Neural cell (in vitro differentiated cells): ENCODE data around the gene GIMD1. TPM values are rescaled to one million over a fixed set of nuclear protein-coding genes. Genes with fewer than 3 reads are reported as not detected.

Experiments
- H2AFZ ChIP-seq: fragments of 200-600, 300-800 bp; sonication (generic), shearing (Covaris generic); 2 replicates; pipeline ENCODE4 v1.6.0; 2014; ENCODE audit warnings: low read depth, mild to moderate bottlenecking, antibody characterized with exemption, low read length, moderate library complexity
- H3F3A ChIP-seq: fragments of 200-600 bp; shearing (Covaris generic); 2 replicates; pipeline ENCODE4 v1.6.1; 2016; ENCODE audit warnings: mild to moderate bottlenecking, moderate library complexity, mixed read lengths, antibody characterized with exemption, low read length; ENCODE audit not compliant: insufficient read depth, poor library complexity, severe bottlenecking
- H3K27ac ChIP-seq: fragments of 200-600, 300-800 bp; sonication (generic), shearing (Covaris generic); 2 replicates; pipeline ENCODE4 v1.5.1; 2014; ENCODE audit warnings: mild to moderate bottlenecking, low read length, moderate library complexity
- H3K27me3 ChIP-seq: fragments of 300-800, 200-600 bp; sonication (generic), shearing (Covaris generic); 2 replicates; pipeline ENCODE4 v1.6.0; 2014; ENCODE audit warnings: mild to moderate bottlenecking, low read depth, low read length, moderate library complexity; ENCODE audit not compliant: insufficient read depth
- H3K36me3 ChIP-seq: fragments of 300-800, 200-600 bp; sonication (generic), shearing (Covaris generic); 2 replicates; pipeline ENCODE4 v1.5.1; 2014; ENCODE audit warnings: mild to moderate bottlenecking, antibody characterized with exemption, low read length, moderate library complexity; ENCODE audit not compliant: insufficient read depth
- H3K4me2 ChIP-seq: fragments of 300-800, 200-600 bp; sonication (generic), shearing (Covaris generic); 2 replicates; pipeline ENCODE4 v1.6.0; 2014; ENCODE audit warnings: mild to moderate bottlenecking, low read length
- H3K4me3 ChIP-seq: fragments of 300-800, 200-600 bp; sonication (generic), shearing (Covaris generic); 2 replicates; pipeline ENCODE4 v1.5.1; 2014; ENCODE audit warnings: mild to moderate bottlenecking, low read length, moderate library complexity
- H3K79me2 ChIP-seq: fragments of 200-600 bp; shearing (Covaris generic); replicated peaks from 2 replicates; pipeline ENCODE4 v1.6.0; 2014; ENCODE audit warnings: mild to moderate bottlenecking, low read length, moderate library complexity; ENCODE audit not compliant: insufficient read depth
- H3K9ac ChIP-seq: fragments of 300-800, 200-600 bp; sonication (generic), shearing (Covaris generic); 2 replicates; pipeline ENCODE4 v1.6.1; 2016; ENCODE audit warnings: mild to moderate bottlenecking, low read length, mixed read lengths
- H3K9me2 ChIP-seq: fragments of 200-600 bp; shearing (Covaris generic); 2 replicates; pipeline ENCODE4 v1.6.1; 2016; ENCODE audit warnings: mild to moderate bottlenecking, low read length, mixed read lengths; ENCODE audit not compliant: insufficient read depth
- H3K9me3 ChIP-seq: fragments of 200-600, 300-800 bp; sonication (generic), shearing (Covaris generic); 2 replicates; pipeline ENCODE4 v1.6.1; 2016; ENCODE audit warnings: mild to moderate bottlenecking, mixed run types, low read length, moderate library complexity, mixed read lengths
- H4K20me1 ChIP-seq: fragments of 200-600 bp; shearing (Covaris generic); 2 replicates; pipeline ENCODE4 v1.6.1; 2016; ENCODE audit warnings: mild to moderate bottlenecking, mixed run types; ENCODE audit not compliant: insufficient read depth
- CTCF ChIP-seq: fragments of 450-650 bp; IDR thresholded peaks from 2 replicates; pipeline ENCODE4 v1.5.1; 2014; ENCODE audit warnings: antibody characterized with exemption, mild to moderate bottlenecking, moderate library complexity; ENCODE audit not compliant: poor library complexity, severe bottlenecking
- EP300 ChIP-seq: fragments of 450-650 bp; conservative IDR thresholded peaks from 2 replicates; pipeline ENCODE4 v1.6.1; 2014; ENCODE audit warnings: antibody characterized with exemption, mild to moderate bottlenecking, moderate library complexity; ENCODE audit not compliant: poor library complexity, severe bottlenecking
- EZH2 ChIP-seq: fragments of 200-600, 300-800 bp; shearing (Covaris generic), sonication (generic); IDR thresholded peaks from 2 replicates; pipeline ENCODE4 v1.6.1; 2014; ENCODE audit warnings: antibody characterized with exemption, low read length, borderline replicate concordance, mild to moderate bottlenecking; ENCODE audit not compliant: insufficient read depth, poor library complexity, severe bottlenecking
- MXI1 ChIP-seq: fragments of 450-650 bp; conservative IDR thresholded peaks from 2 replicates; pipeline ENCODE4 v1.6.1; 2014; ENCODE audit warnings: antibody characterized with exemption, mild to moderate bottlenecking; ENCODE audit not compliant: poor library complexity, severe bottlenecking
- POLR2AphosphoS5 ChIP-seq: IDR thresholded peaks from 2 replicates; pipeline ENCODE4 v1.6.1; 2012
- RAD21 ChIP-seq: fragments of 450-650 bp; conservative IDR thresholded peaks from 2 replicates; pipeline ENCODE4 v1.6.1; 2014; ENCODE audit warnings: antibody characterized with exemption, mild to moderate bottlenecking, moderate library complexity
- REST ChIP-seq: IDR thresholded peaks from 2 replicates; pipeline ENCODE4 v1.6.1; 2012; ENCODE audit warnings: borderline replicate concordance
- SMC3 ChIP-seq: fragments of 450-650 bp; conservative IDR thresholded peaks from 2 replicates; pipeline ENCODE4 v1.6.1; 2014; ENCODE audit warnings: antibody characterized with exemption, mild to moderate bottlenecking, moderate library complexity; ENCODE audit not compliant: poor library complexity
- TAF1 ChIP-seq: IDR thresholded peaks from 2 replicates; pipeline ENCODE4 v1.6.1; 2012; ENCODE audit warnings: low read depth
- polyA plus RNA-seq: library from polyadenylated mRNA; depleted of rRNA; stranded (reverse); fragments of >200 nt; gene quantifications from 2 replicates; pipeline ENCODE4 v1.2.3, GENCODE V29; 2014

GIMD1 gene
- polyA plus RNA-seq, 1 donor from 2014 or later: not detected

GRCh38 chr4:106333186-106333585, 35.4 kb downstream of the GIMD1 start:
- no peaks in the 10 kb centered on the region for H3K9me3 ChIP-seq
- H3K9me2 ChIP-seq: no peaks in the 10 kb centered on the region
- H3K27ac ChIP-seq: no peak overlapping the region
- TF ChIP-seq MXI1 (no peak), TAF1 (no peak), EP300 (no peak), REST (no peak), EZH2 (no peak), CTCF (no peak), RAD21 (no peak), POLR2AphosphoS5 (no peak), SMC3 (no peak)
- no peaks in the 10 kb centered on the region for H3K27me3 ChIP-seq
- no peaks in the 10 kb centered on the region for H3F3A ChIP-seq
- no peak overlapping the region for H3K4me3 ChIP-seq
- no peaks in the 10 kb centered on the region for H3K79me2 ChIP-seq
- no peak overlapping the region for H2AFZ ChIP-seq
- no peaks in the 10 kb centered on the region for H4K20me1 ChIP-seq
- H3K4me2 ChIP-seq: no peak overlapping the region
- no peak overlapping the region for H3K9ac ChIP-seq
- H3K36me3 ChIP-seq: peaks cover 17% of the 10 kb centered on the region

GRCh38 chr4:106329041-106329618, 39.4 kb downstream of the GIMD1 start:
- Histone ChIP-seq H3K9ac (no peak overlapping the region), H3K27me3 (no peaks in the 10 kb centered on the region), H3K4me2 (no peak overlapping the region), H3K9me3 (no peaks in the 10 kb centered on the region), H2AFZ (no peak overlapping the region), H3K27ac (no peak overlapping the region), H3K79me2 (no peaks in the 10 kb centered on the region), H4K20me1 (no peaks in the 10 kb centered on the region), H3K4me3 (no peak overlapping the region), H3K36me3 (peaks cover 25% of the 10 kb centered on the region), H3K9me2 (no peaks in the 10 kb centered on the region), H3F3A (no peaks in the 10 kb centered on the region)
- TF ChIP-seq RAD21 (peak; percentile 58), TAF1 (no peak), CTCF (peak; percentile 68), SMC3 (peak; percentile 72)
